HG02970 (cell line): ENCODE data around the gene COL25A1.
"Not testable (repeated sequence)": the region's sequence is repeated elsewhere in the genome, so short reads cannot be mapped to it uniquely, and the experiment has no call there.

Source experiments
- ATAC-seq: cut with Tn5 transposase; IDR thresholded peaks from one replicate; pipeline ENCODE4 v1.9.1; 2021; ENCODE audit warnings: mild to moderate bottlenecking, moderate library complexity, moderate number of reproducible peaks; ENCODE audit not compliant: unreplicated experiment, low FRiP score

Gene COL25A1

GRCh38 chr4:109072595-109072994 is 229.9 kb downstream of the COL25A1 start:
- no peak for ATAC-seq

DNA sequence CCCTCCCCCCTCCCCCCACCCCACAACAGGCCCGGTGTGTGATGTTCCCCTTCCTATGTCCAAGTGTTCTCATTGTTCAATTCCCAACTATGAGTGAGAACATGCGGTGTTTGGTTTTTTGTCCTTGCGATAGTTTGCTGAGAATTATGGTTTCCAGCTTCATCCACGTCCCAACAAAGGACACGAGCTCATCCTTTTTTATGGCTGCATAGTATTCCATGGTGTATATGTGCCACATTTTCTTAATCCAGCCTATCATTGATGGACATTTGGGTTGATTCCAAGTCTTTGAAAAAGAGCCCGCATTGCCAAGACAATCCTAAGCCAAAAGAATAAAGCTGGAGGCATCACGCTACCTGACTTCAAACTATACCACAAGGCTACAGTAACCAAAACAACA is 231.8 kb downstream of the COL25A1 start:
- ATAC-seq = not testable (repeated sequence)

- no peak for ATAC-seq
Measured at GRCh38 chr4:109067508-109068235, 234.8 kb downstream of the COL25A1 start.

- no peak for ATAC-seq
Measured at GRCh38 chr4:109065006-109065405, 237.5 kb downstream of the COL25A1 start.

GRCh38 chr4:109053257-109053656 is 249.2 kb downstream of the COL25A1 start:
- ATAC-seq = no peak

DNA sequence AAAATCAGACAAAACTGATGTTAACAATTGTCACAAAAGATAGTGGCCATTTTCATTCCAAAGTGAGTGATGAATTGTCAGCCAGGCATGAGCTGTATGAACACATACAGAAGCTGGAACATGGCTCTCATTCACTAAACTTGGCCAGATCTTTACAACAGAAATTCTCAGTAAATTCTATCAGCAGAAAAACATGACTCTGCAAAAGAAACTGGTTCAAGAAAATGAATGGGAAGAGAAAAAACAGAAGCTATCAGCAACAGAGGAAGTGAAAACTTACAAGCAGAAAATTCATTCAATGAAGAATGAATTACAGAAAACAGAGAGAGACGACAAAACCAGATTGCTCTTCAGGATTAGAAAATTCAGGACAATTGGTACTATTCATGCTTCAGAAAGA is 249.6 kb downstream of the COL25A1 start:
- no peak for ATAC-seq

DNA sequence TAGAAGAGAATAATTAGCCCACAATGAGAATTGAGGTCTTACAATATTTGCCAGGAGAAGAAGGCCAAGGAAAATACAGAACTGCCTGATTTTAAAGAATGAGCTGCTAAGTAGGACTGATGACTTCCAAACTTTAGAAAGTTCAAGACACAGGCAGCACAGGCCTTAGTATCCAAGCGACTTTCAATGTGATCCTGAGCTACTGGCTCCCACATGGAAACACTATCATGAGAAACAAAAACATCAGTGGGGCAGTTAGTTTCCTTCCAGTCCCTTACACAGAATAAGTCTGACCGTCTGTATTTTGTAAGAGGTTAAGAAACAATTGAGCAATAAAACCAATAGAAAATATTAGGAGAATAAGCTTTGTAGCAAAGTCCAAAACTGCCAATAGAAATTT is 251.4 kb downstream of the COL25A1 start:
- no peak for ATAC-seq

GRCh38 chr4:109049926-109050325 is 252.5 kb downstream of the COL25A1 start:
- ATAC-seq = no peak

GRCh38 chr4:109046471-109047201 is 255.8 kb downstream of the COL25A1 start:
- no peak for ATAC-seq

DNA sequence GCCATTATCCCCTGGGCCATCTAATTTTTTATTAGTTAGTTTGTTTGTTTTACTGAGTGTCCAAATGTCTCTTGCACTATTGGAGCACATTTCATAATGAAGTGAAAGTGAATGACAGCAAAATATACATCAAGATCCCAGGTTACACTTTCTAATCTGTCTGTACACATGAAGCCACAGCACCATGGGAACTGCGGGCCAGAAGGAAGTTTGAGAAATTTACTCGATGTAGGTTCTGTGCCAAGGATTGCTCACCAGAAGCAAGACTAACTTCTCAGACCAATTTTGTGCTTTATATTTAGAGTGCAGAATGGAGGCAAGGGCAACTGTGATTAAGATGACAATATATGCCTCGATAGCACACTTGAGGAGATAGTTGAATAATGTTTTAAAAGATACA is 258.0 kb downstream of the COL25A1 start:
- ATAC-seq = no peak

GRCh38 chr4:109043286-109043685 is 259.2 kb downstream of the COL25A1 start:
- no peak for ATAC-seq

DNA sequence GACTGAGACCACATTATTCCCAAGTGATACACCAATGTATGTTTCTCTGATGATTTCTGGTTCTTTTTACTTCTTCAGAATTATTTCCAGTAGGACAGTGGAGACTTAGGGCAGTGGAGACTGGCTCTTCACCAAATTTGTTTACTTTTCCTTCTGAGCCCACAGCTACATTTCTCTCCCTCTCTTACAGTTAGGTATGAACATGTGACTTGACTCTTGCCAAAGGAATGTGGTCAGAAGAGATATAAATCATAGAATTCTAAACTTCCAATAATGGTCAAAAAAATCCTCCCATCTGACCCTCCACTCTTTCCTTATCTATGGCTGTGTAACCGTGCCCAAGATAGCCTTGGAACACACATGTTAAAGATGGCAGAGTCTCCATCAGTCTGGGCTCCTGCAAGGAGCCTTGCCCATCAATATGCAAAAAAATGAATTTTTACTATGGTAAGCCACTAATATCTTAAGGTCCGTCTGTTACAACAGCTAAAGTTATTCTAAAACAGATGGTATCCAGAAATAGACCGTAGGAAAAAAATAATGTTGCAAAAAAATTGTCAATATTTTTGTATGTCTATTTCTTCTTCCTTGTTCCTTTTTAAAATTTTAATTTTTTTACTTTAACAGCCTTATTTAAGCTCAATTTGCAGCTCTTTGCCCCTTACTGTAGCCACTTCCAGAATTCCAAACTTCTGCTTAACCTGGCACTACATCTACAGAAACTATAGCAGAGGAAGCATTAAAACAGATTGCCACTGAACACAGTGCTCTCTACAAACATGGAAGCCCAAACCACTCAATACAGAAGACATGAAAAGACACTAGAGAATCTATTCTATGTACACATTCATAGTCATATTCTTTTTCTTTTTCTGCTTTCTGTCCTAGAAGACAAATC is 260.7 kb downstream of the COL25A1 start:
- ATAC-seq = no peak

DNA sequence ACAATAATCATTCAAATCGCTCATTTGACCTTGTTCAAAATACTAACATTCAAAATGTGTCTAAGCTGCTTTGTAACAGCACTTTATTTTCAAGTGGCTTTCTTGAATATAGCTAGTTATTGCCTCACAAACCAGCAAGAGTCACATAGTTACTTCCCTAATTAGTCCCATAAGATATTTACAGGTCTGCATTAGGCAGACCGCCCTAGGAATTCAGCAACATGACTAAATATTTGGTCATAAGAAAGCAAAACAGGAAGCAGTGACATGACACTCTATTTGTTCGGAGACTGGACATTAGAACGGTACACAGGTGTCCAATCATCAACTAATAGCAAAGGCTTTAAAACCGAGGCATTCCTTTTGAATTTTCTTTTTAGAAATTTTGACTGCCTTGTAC is 262.0 kb downstream of the COL25A1 start:
- ATAC-seq = no peak

- ATAC-seq = no peak
Measured at GRCh38 chr4:109037026-109037425, 265.4 kb downstream of the COL25A1 start.

- ATAC-seq = no peak
Measured at GRCh38 chr4:109033993-109034392, 268.5 kb downstream of the COL25A1 start.

GRCh38 chr4:109032671-109033070 is 269.8 kb downstream of the COL25A1 start:
- no peak for ATAC-seq

DNA sequence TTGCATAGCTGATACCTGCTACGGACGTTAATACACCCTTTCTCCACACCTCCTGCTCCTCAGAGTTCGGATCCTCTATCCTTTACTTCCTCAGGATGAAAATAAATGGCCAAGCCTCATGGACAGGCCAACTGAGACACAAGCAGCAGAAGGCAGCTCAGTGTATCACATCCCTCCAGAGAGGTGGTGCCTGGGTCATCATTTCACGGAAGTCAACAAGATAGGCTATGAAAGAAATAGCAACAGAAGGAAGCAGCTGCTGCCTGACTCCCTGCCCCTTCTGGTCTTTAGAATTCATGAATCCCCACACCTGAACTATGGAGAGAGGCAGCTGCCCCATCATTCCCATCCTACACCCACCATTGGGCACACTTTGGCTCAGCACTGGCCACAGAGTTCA is 272.5 kb downstream of the COL25A1 start:
- no peak for ATAC-seq

DNA sequence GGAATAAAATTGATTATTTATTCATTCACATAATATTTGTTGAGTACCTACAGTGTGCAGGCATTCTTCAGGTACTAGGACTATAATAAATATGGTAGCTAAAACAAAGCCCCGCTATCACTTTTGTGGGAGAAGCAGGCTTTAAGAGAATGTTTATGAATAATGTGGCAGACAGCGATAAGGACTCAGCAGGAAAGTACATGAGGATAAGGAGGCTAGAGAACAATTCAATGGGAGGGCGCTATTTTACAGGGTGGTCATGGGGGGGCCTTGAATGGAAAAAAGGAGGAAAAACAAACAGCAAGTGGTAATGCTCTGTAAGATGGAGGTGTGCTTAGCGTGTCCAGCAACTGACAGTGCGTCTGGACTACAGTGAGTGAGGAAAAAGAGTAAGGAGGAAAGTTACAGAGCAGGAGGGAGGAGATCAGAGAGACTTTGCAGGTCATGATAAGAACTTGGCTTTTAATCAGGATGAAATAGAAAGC is 275.4 kb downstream of the COL25A1 start:
- no peak for ATAC-seq

- no peak for ATAC-seq
Measured at GRCh38 chr4:109026588-109026987, 275.9 kb downstream of the COL25A1 start.

DNA sequence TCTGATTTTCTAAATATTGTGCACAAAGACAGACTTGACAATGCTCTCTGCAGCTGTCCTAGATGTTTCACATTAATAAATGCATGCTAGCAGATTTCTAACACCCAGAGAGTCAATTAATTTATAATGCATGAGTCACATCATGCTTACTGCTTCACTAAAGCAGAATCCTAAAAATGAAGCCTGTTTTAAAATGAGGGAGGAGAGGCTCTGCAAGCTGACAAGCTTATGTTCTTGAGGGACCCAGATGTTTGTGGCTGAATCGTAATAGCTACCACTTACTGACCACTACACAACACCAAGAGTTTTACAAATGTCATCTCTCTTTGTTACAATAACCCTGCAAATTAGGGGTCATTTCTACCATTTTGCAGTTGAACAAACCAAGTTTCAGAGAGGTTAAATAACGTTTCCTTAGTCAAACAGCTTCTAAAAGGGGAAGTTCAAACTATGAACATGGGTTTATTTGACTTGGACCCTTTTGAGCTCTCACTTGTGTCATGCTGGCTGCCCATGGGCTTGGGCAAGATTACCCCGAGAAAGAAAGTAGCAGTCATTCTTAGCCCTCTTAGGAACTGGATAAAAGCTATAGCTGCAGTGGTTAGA is 276.9 kb downstream of the COL25A1 start:
- no peak for ATAC-seq
